ENCODE results near the gene TRABD2B. TPM values are rescaled to one million over a fixed set of nuclear protein-coding genes. Genes with fewer than 3 reads are reported as not detected.

Gene TRABD2B
- total and polyA plus RNA-seq, 12 donors: 0.33 to 3.3 (median 0.83) TPM

- TF ChIP-seq POLR2A (IDR thresholded peaks at IDR 0.05) (no peak), CTCF (IDR thresholded peaks at IDR 0.05) (no peak)
- peak in 1 of 7 donors; percentile 39 for DNase-seq
- WGBS, 4 donors: 68 to 96% (median 77%) methylated on average over 2 to 3 of the region's 3 CpGs
- Histone ChIP-seq H3K4me3 (no peak overlapping the region), H3K9me3 (replicated peaks in 1 of 3) (no peaks in the 10 kb centered on the region), H3K27ac (no peak overlapping the region), H3K4me1 (replicated peaks in 1 of 2) (peaks cover 0 to 8% of the 10 kb centered on the region in 2 donors), H3K36me3 (replicated peaks in 1 of 2) (no peaks in the 10 kb centered on the region), H3K27me3 (no peaks in the 10 kb centered on the region)
- intact Hi-C loops (cut with DNase I): no loop called here
These were observed 28.7 kb downstream of the TRABD2B start for GRCh38 chr1:47968556-47968888.

- no peak overlapping the region for H3K4me3 ChIP-seq
- WGBS, 4 donors: 45 to 59% (median 52%) methylated on average over 7 of the region's 7 CpGs
- H3K36me3 ChIP-seq (replicated peaks in 1 of 2): no peaks in the 10 kb centered on the region
- H3K4me1 ChIP-seq (replicated peaks in 1 of 2): peaks cover 0 to 13% of the 10 kb centered on the region in 2 donors
- DNase-seq: peak in 3 of 7 donors; percentile 4 to 25 (median 21)
- no peak overlapping the region for H3K27ac ChIP-seq
- H3K27me3 ChIP-seq: no peaks in the 10 kb centered on the region
- no peak for TF ChIP-seq CTCF (IDR thresholded peaks at IDR 0.05)
- no peak for TF ChIP-seq POLR2A (IDR thresholded peaks at IDR 0.05)
- no peaks in the 10 kb centered on the region for H3K9me3 ChIP-seq (replicated peaks in 1 of 3)
- intact Hi-C loops (cut with DNase I): no loop called here
These were observed 29.2 kb downstream of the TRABD2B start for GRCh38 chr1:47967864-47968555.

GRCh38 chr1:47965816-47966215 lies 31.4 kb downstream of the TRABD2B start:
- 81 to 91% (median 89%) methylated on average over 3 to 4 of the region's 4 CpGs for WGBS, 4 donors
- Histone ChIP-seq H3K9me3 (replicated peaks in 1 of 3) (no peaks in the 10 kb centered on the region), H3K27me3 (no peaks in the 10 kb centered on the region), H3K4me3 (no peak overlapping the region), H3K27ac (no peak overlapping the region), H3K36me3 (replicated peaks in 1 of 2) (no peaks in the 10 kb centered on the region), H3K4me1 (replicated peaks in 1 of 2) (peaks cover 0 to 15% of the 10 kb centered on the region in 2 donors)
- intact Hi-C loops (cut with DNase I): no loop called here
- DNase-seq: peak in 1 of 7 donors; percentile 37
- TF ChIP-seq CTCF (IDR thresholded peaks at IDR 0.05) (no peak), POLR2A (IDR thresholded peaks at IDR 0.05) (no peak)

GRCh38 chr1:47964636-47965035 lies 32.5 kb downstream of the TRABD2B start:
- H3K27ac ChIP-seq: no peak overlapping the region
- 67 to 75% (median 70%) methylated on average over 5 of the region's 5 CpGs for WGBS, 4 donors
- H3K4me3 ChIP-seq: no peak overlapping the region

More at GRCh38 chr1:47964636-47965035, 32.5 kb downstream of the TRABD2B start:
- DNase-seq: peak in 1 of 7 donors; percentile 30
- Histone ChIP-seq H3K27me3 (no peaks in the 10 kb centered on the region), H3K36me3 (replicated peaks in 1 of 2) (no peaks in the 10 kb centered on the region), H3K9me3 (replicated peaks in 1 of 3) (no peaks in the 10 kb centered on the region), H3K4me1 (replicated peaks in 1 of 2) (peaks cover 0 to 15% of the 10 kb centered on the region in 2 donors)
- no peak for TF ChIP-seq POLR2A (IDR thresholded peaks at IDR 0.05)
- no peak for TF ChIP-seq CTCF (IDR thresholded peaks at IDR 0.05)
- intact Hi-C loops (cut with DNase I): no loop called here
